Measurements from ENCODE around the gene KIF18B. TPM values are rescaled to one million over a fixed set of nuclear protein-coding genes. Genes with fewer than 3 reads are reported as not detected.

The KIF18B gene
- total and polyA plus RNA-seq, 5 donors = 0.08 to 1.4 (median 1.1) TPM

- Histone ChIP-seq H3K4me3 (ENCODE audit: low read length) (no peak overlapping the region), H3K27ac (ENCODE audit: low read length) (no peak overlapping the region), H3K9me3 (ENCODE audit: control insufficient read depth, low read length) (no peaks in the 10 kb centered on the region), H3K4me1 (ENCODE audit: control insufficient read depth, insufficient read depth, low read length) (no peaks in the 10 kb centered on the region), H3K27me3 (ENCODE audit: control insufficient read depth, insufficient read depth) (no peaks in the 10 kb centered on the region)
- ATAC-seq = no peak
- WGBS = 95% methylated on average over 2 of the region's 2 CpGs
- no peak for DNase-seq
- intact Hi-C loops (cut with DNase I) = no loop called here
Measured at GRCh38 chr17:44880062-44880461, 67.5 kb downstream of the KIF18B start.

GRCh38 chr17:44879376-44879775, 68.2 kb downstream of the KIF18B start:
- Histone ChIP-seq H3K4me1 (ENCODE audit: control insufficient read depth, insufficient read depth, low read length) (no peaks in the 10 kb centered on the region), H3K27me3 (ENCODE audit: control insufficient read depth, insufficient read depth) (no peaks in the 10 kb centered on the region), H3K27ac (ENCODE audit: low read length) (no peak overlapping the region), H3K4me3 (ENCODE audit: low read length) (no peak overlapping the region), H3K9me3 (ENCODE audit: control insufficient read depth, low read length) (no peaks in the 10 kb centered on the region)
- intact Hi-C loops (cut with DNase I) = loop anchor here in 2 of 4 donors (2.0 to 5.0 kb wide), 2 partner anchors 105 to 107 kb away; no protein-coding TSS in a partner anchor
- no peak for ATAC-seq
- WGBS = 86% methylated on average over 6 of the region's 6 CpGs
- DNase-seq = no peak

- H3K4me1 ChIP-seq (ENCODE audit: control insufficient read depth, insufficient read depth, low read length) = no peaks in the 10 kb centered on the region
- DNase-seq (no peak), ATAC-seq (no peak)
- 39% methylated on average over 6 of the region's 6 CpGs for WGBS
- H3K9me3 ChIP-seq (ENCODE audit: control insufficient read depth, low read length) = no peaks in the 10 kb centered on the region
- H3K4me3 ChIP-seq (ENCODE audit: low read length) = no peak overlapping the region
- no peaks in the 10 kb centered on the region for H3K27me3 ChIP-seq (ENCODE audit: control insufficient read depth, insufficient read depth)
- H3K27ac ChIP-seq (ENCODE audit: low read length) = no peak overlapping the region
- intact Hi-C loops (cut with DNase I) = loop anchor here in 2 of 4 donors (2.0 to 5.0 kb wide), 2 partner anchors 104 to 106 kb away; no protein-coding TSS in a partner anchor
Measured at GRCh38 chr17:44878627-44879221, 68.8 kb downstream of the KIF18B start.

GRCh38 chr17:44877121-44877520, 70.5 kb downstream of the KIF18B start:
- Histone ChIP-seq H3K27ac (ENCODE audit: low read length) (no peak overlapping the region), H3K4me1 (ENCODE audit: control insufficient read depth, insufficient read depth, low read length) (peaks cover 4% of the 10 kb centered on the region), H3K27me3 (ENCODE audit: control insufficient read depth, insufficient read depth) (no peaks in the 10 kb centered on the region), H3K4me3 (ENCODE audit: low read length) (no peak overlapping the region), H3K9me3 (ENCODE audit: control insufficient read depth, low read length) (no peaks in the 10 kb centered on the region)
- intact Hi-C loops (cut with DNase I) = loop anchor here in 1 of 4 donors (5.0 kb wide), 1 partner anchor 105 kb away; no protein-coding TSS in a partner anchor
- ATAC-seq = no peak
- DNase-seq = no peak
- 86% methylated on average over 5 of the region's 5 CpGs for WGBS

GRCh38 chr17:44875761-44876160, 71.8 kb downstream of the KIF18B start:
- 89% methylated on average over 6 of the region's 6 CpGs for WGBS
- no peaks in the 10 kb centered on the region for H3K27me3 ChIP-seq (ENCODE audit: control insufficient read depth, insufficient read depth)
- peaks cover 8% of the 10 kb centered on the region for H3K4me1 ChIP-seq (ENCODE audit: control insufficient read depth, insufficient read depth, low read length)
- no peak for DNase-seq
- no peak overlapping the region for H3K4me3 ChIP-seq (ENCODE audit: low read length)
- no peak for ATAC-seq
- H3K27ac ChIP-seq (ENCODE audit: low read length) = no peak overlapping the region
- intact Hi-C loops (cut with DNase I) = loop anchor here in 1 of 4 donors (5.0 kb wide), 1 partner anchor 103 kb away; no protein-coding TSS in a partner anchor
- H3K9me3 ChIP-seq (ENCODE audit: control insufficient read depth, low read length) = no peaks in the 10 kb centered on the region

Small RNA genes within 50 kb of the gene (microRNA-seq; reads per million reads assigned to microRNA genes)
- 0 reads per million in 2 donors for gene MIR6783

Other genes starting within 250 kb of the KIF18B start
- 1 to 10 TPM; 5.1 to 6.0 (median 5.9) TPM for gene DBF4B, start 239.1 kb downstream of the KIF18B start, total RNA-seq
- 5.6 TPM for gene DBF4B, start 239.1 kb downstream of the KIF18B start, polyA plus RNA-seq
- 10 to 100 TPM in 3 of 4 donors, 1 to 10 TPM in 1; 9.5 to 43.3 (median 34.0) TPM for gene ADAM11, start 188.8 kb downstream of the KIF18B start, total RNA-seq
- gene ADAM11, start 188.8 kb downstream of the KIF18B start, polyA plus RNA-seq = 21.5 TPM
- gene GJC1, start 117.5 kb downstream of the KIF18B start, total RNA-seq = 10 to 100 TPM; 35.2 to 64.0 (median 48.5) TPM
- gene GJC1, start 117.5 kb downstream of the KIF18B start, polyA plus RNA-seq = 20.8 TPM
- 1 to 10 TPM; 1.6 to 5.5 (median 3.6) TPM for gene HIGD1B, start 99.9 kb downstream of the KIF18B start, total RNA-seq
- gene HIGD1B, start 99.9 kb downstream of the KIF18B start, polyA plus RNA-seq = 10.3 TPM
- 10 to 100 TPM; 54.8 to 73.0 (median 59.5) TPM for gene EFTUD2, start 48.3 kb downstream of the KIF18B start, total RNA-seq
- gene EFTUD2, start 48.3 kb downstream of the KIF18B start, polyA plus RNA-seq = 27.7 TPM
- gene GFAP, start 32.3 kb downstream of the KIF18B start, total RNA-seq = 1 to 10 TPM; 4.6 to 8.3 (median 4.8) TPM
- gene GFAP, start 32.3 kb downstream of the KIF18B start, polyA plus RNA-seq = 7.8 TPM
- 1 to 10 TPM in 3 of 4 donors, under 1 TPM in 1; 0.81 to 1.7 (median 1.6) TPM for gene C1QL1, start 20.5 kb upstream of the KIF18B start, total RNA-seq
- gene C1QL1, start 20.5 kb upstream of the KIF18B start, polyA plus RNA-seq = 2.0 TPM
- gene DCAKD, start 103.9 kb upstream of the KIF18B start, total RNA-seq = 10 to 100 TPM; 36.3 to 40.2 (median 37.2) TPM
- 23.6 TPM for gene DCAKD, start 103.9 kb upstream of the KIF18B start, polyA plus RNA-seq
- 100 to 1,000 TPM in 1 of 4 donors, 10 to 100 TPM in 3; 66.3 to 105 (median 72.2) TPM for gene NMT1, start 113.5 kb upstream of the KIF18B start, total RNA-seq
- 33.4 TPM for gene NMT1, start 113.5 kb upstream of the KIF18B start, polyA plus RNA-seq
- gene PLCD3, start 184.7 kb upstream of the KIF18B start, total RNA-seq = 100 to 1,000 TPM in 3 of 4 donors, 10 to 100 TPM in 1; 94.2 to 164 (median 138) TPM
- gene PLCD3, start 184.7 kb upstream of the KIF18B start, polyA plus RNA-seq = 100 TPM
- 10 to 100 TPM; 11.9 to 14.8 (median 12.6) TPM for gene ACBD4, start 187.9 kb upstream of the KIF18B start, total RNA-seq
- 12.0 TPM for gene ACBD4, start 187.9 kb upstream of the KIF18B start, polyA plus RNA-seq
- gene HEXIM1, start 200.7 kb upstream of the KIF18B start, total RNA-seq = 10 to 100 TPM; 37.1 to 42.6 (median 40.6) TPM
- 21.2 TPM for gene HEXIM1, start 200.7 kb upstream of the KIF18B start, polyA plus RNA-seq
- gene HEXIM2, start 214.1 kb upstream of the KIF18B start, total RNA-seq = 1 to 10 TPM; 3.5 to 8.2 (median 6.6) TPM
- gene HEXIM2, start 214.1 kb upstream of the KIF18B start, polyA plus RNA-seq = 6.5 TPM

Data from right cardiac atrium (tissue), 5 donors.